Fibroblast of villous mesenchyme (primary cell): Measurements from ENCODE around the gene HK1. TPM values are rescaled to one million over a fixed set of nuclear protein-coding genes. Genes with fewer than 3 reads are reported as not detected.

Experiments
- DNase-seq: peaks from one replicate; pipeline ENCODE4 v3.0.0-alpha.2; 2010; ENCODE audit warnings: low read depth
- H3K4me3 ChIP-seq: 2 replicates; pipeline ENCODE4 v1.5.1; 2011; ENCODE audit warnings: low read depth, mild to moderate bottlenecking, low read length
- total RNA-seq: library from RNA; depleted of rRNA; stranded (reverse); fragments of >200 nt; gene quantifications from 2 replicates; pipeline ENCODE4 v1.2.3, GENCODE V29; 2012
- TF ChIP-seq, protein P1 (sequence below): IDR thresholded peaks from 2 replicates; pipeline ENCODE4 v1.5.1; 2012; ENCODE audit warnings: low read depth, mild to moderate bottlenecking, low read length; ENCODE audit not compliant: insufficient read depth

HK1 gene
- total RNA-seq, 1 donor = 91.1 TPM

GRCh38 chr10:69451209-69451783, 173.0 kb downstream of the HK1 start, which contains the start of gene TSPAN15:
Gene TSPAN15, plus strand, starts transcription at chr10:69451465. Its CDS starts 130 bp downstream, at chr10:69451595.
- H3K4me3 ChIP-seq = peak within 1 kb of the TSS; percentile 81
- peak; percentile 87 for DNase-seq
- TF ChIP-seq, protein P1, sequence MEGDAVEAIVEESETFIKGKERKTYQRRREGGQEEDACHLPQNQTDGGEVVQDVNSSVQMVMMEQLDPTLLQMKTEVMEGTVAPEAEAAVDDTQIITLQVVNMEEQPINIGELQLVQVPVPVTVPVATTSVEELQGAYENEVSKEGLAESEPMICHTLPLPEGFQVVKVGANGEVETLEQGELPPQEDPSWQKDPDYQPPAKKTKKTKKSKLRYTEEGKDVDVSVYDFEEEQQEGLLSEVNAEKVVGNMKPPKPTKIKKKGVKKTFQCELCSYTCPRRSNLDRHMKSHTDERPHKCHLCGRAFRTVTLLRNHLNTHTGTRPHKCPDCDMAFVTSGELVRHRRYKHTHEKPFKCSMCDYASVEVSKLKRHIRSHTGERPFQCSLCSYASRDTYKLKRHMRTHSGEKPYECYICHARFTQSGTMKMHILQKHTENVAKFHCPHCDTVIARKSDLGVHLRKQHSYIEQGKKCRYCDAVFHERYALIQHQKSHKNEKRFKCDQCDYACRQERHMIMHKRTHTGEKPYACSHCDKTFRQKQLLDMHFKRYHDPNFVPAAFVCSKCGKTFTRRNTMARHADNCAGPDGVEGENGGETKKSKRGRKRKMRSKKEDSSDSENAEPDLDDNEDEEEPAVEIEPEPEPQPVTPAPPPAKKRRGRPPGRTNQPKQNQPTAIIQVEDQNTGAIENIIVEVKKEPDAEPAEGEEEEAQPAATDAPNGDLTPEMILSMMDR = no peak

Other genes starting within 250 kb of the HK1 start
- gene SRGN, start 190.4 kb upstream of the HK1 start, total RNA-seq = 112 and 221 TPM in 2 replicates
- gene VPS26A, start 154.3 kb upstream of the HK1 start, total RNA-seq = 24.8 and 38.9 TPM in 2 replicates
- 22.5 and 28.5 TPM in 2 replicates for gene SUPV3L1, start 98.3 kb upstream of the HK1 start, total RNA-seq
- 0.43 and 0.64 TPM in 2 replicates for gene HKDC1, start 58.2 kb upstream of the HK1 start, total RNA-seq
- under 0.01 TPM in 1 of 2 replicates, not detected in the other for gene TACR2, start 138.4 kb downstream of the HK1 start, total RNA-seq
- gene TSPAN15, start 173.0 kb downstream of the HK1 start, total RNA-seq = 5.5 and 6.0 TPM in 2 replicates